HCT116 (cell line): Measurements from ENCODE around the gene NR1D2. TPM values are rescaled to one million over a fixed set of nuclear protein-coding genes. Genes with fewer than 3 reads are reported as not detected.
A peak's percentile ranks its signal among the peaks of the same experiment; 100 is the strongest.

Experiments used
- ATAC-seq: fragments of 200-7000 bp; cut with Tn5 transposase; 2 replicates; pipeline ENCODE4 v1.9.1; 2020; ENCODE audit warnings: mild to moderate bottlenecking, moderate library complexity
- BruUV-seq: library from RNA; stranded (reverse); fragments of 400-500 nt; replicated peaks from 2 replicates; lab custom pipeline; 2021; lab: Mats Ljungman, UMichigan
- CTCF ChIA-PET: fragments of 300-600 bp; sonication (Branson Sonifier 250); formaldehyde crosslinking; loops from one replicate; lab custom pipeline; 2021; ENCODE audit warnings: antibody characterized with exemption; lab: Charles Lee
- POLR2A ChIA-PET: fragments of 300-600, 350-600 bp; sonication (Branson Sonifier 250); formaldehyde crosslinking; loops from one replicate; lab custom pipeline; 2021; ENCODE audit warnings: antibody characterized with exemption; lab: Charles Lee
- RAD21 ChIA-PET, 2 experiments: fragments of 300-600 bp; sonication (Branson Sonifier 250); formaldehyde crosslinking; loops; one replicate each; lab custom pipeline; 2023; ENCODE audit warnings: low total read pairs in 2 of 2; ENCODE audit not compliant: uncharacterized antibody in 2 of 2, unreplicated experiment in 2 of 2, low non-redundant PET in 1 of 2; lab: Charles Lee
- DNase-seq: peaks from one replicate; pipeline ENCODE4 v3.0.0-alpha.2; 2010; ENCODE audit warnings: low read depth, low spot score
- H2AFZ ChIP-seq: fragments of 200-600 bp; shearing (Covaris generic), sonication (generic); 2 replicates; pipeline ENCODE4 v1.6.1; 2017; ENCODE audit warnings: low read depth, mixed run types, mixed read lengths, antibody characterized with exemption, low read length; ENCODE audit not compliant: poor library complexity, severe bottlenecking
- H3K27ac ChIP-seq: 2 replicates; pipeline ENCODE4 v1.5.1; 2012; ENCODE audit warnings: low read depth, low read length
- H3K27me3 ChIP-seq: fragments of 200-600 bp; sonication (generic); 2 replicates; pipeline ENCODE4 v1.6.1; 2016; ENCODE audit warnings: mixed run types, low read length, mixed read lengths; ENCODE audit not compliant: insufficient read depth
- H3K36me3 ChIP-seq, 2 experiments: fragments of 200-500 bp in 1 of 2; fragments of 200-600 bp in 1 of 2; sonication (Bioruptor generic) in 1 of 2; sonication (generic) in 1 of 2; 2 replicates each; pipeline versions ENCODE4 v1.5.1 to v1.6.1; 2014 to 2016; ENCODE audit warnings: low read length in 2 of 2, inconsistent platforms in 1 of 2, mixed read lengths in 1 of 2, mixed run types in 1 of 2; ENCODE audit not compliant: insufficient read depth in 2 of 2, control insufficient read depth in 1 of 2
- H3K4me1 ChIP-seq, 2 experiments: fragments of 200-600 bp in 1 of 2; sonication (generic) in 1 of 2; 2 replicates each; pipeline versions ENCODE4 v1.5.1 to v1.6.1; 2012 to 2017; ENCODE audit warnings: low read length in 2 of 2, inconsistent platforms in 1 of 2, mild to moderate bottlenecking in 1 of 2, mixed read lengths in 1 of 2, mixed run types in 1 of 2, moderate library complexity in 1 of 2; ENCODE audit not compliant: insufficient read depth in 2 of 2, control insufficient read depth in 1 of 2
- H3K4me2 ChIP-seq: fragments of 200-600 bp; sonication (generic); 2 replicates; pipeline ENCODE4 v1.6.1; 2017; ENCODE audit warnings: mixed run types, low read length, mixed read lengths
- H3K4me3 ChIP-seq, 2 experiments: fragments of 200-600 bp in 1 of 2; sonication (generic) in 1 of 2; replicated peaks in 1 of 2; 2 replicates each; pipeline ENCODE4 v1.5.1; 2011 to 2016; ENCODE audit warnings: low read length in 2 of 2, control low read depth in 1 of 2, low read depth in 1 of 2, mild to moderate bottlenecking in 1 of 2, mixed read lengths in 1 of 2, mixed run types in 1 of 2
- H3K79me2 ChIP-seq: fragments of 200-600 bp; sonication (generic); 2 replicates; pipeline ENCODE4 v1.6.1; 2017; ENCODE audit warnings: mild to moderate bottlenecking, mixed run types, low read length, moderate library complexity, mixed read lengths; ENCODE audit not compliant: insufficient read depth
- H3K9ac ChIP-seq: fragments of 200-600 bp; sonication (generic); 2 replicates; pipeline ENCODE4 v1.6.1; 2016; ENCODE audit warnings: low read length, mixed read lengths
- H3K9me2 ChIP-seq: fragments of 200-600 bp; sonication (generic), shearing (Covaris generic); 2 replicates; pipeline ENCODE4 v1.6.1; 2017; ENCODE audit warnings: mixed run types, mild to moderate bottlenecking, moderate library complexity; ENCODE audit not compliant: insufficient read depth
- H3K9me3 ChIP-seq, 2 experiments: fragments of 200-500 bp in 1 of 2; fragments of 200-600 bp in 1 of 2; sonication (Bioruptor generic) in 1 of 2; sonication (generic) in 1 of 2; 2 replicates each; pipeline ENCODE4 v1.6.1; 2014 to 2017; ENCODE audit warnings: low read length in 2 of 2, mixed read lengths in 2 of 2, inconsistent platforms in 1 of 2, low read depth in 1 of 2, mild to moderate bottlenecking in 1 of 2, mixed run types in 1 of 2, moderate library complexity in 1 of 2; ENCODE audit not compliant: control insufficient read depth in 1 of 2, insufficient read depth in 1 of 2
- H4K20me1 ChIP-seq: fragments of 200-600 bp; sonication (generic), shearing (Covaris generic); 2 replicates; pipeline ENCODE4 v1.6.1; 2017; ENCODE audit warnings: mixed run types, mild to moderate bottlenecking, moderate library complexity; ENCODE audit not compliant: insufficient read depth
- CEBPB ChIP-seq: IDR thresholded peaks from 2 replicates; pipeline ENCODE4 v1.6.1; 2012; ENCODE audit warnings: low read depth
- CTCF ChIP-seq, 3 experiments: fragments of 200-600 bp in 1 of 3; sonication (generic) in 1 of 3; IDR thresholded peaks in 2 of 3; conservative IDR thresholded peaks in 1 of 3; 2 replicates each; pipeline ENCODE4 v1.5.1; 2012 to 2017; ENCODE audit warnings: low read depth in 2 of 3, low read length in 2 of 3, antibody characterized with exemption in 1 of 3, borderline replicate concordance in 1 of 3, control low read depth in 1 of 3, mild to moderate bottlenecking in 1 of 3, mixed read lengths in 1 of 3, mixed run types in 1 of 3, moderate library complexity in 1 of 3; ENCODE audit not compliant: insufficient read depth in 1 of 3
- EGR1 ChIP-seq: IDR thresholded peaks from 2 replicates; pipeline ENCODE4 v1.6.1; 2012; ENCODE audit warnings: low read depth
- ELF1 ChIP-seq: IDR thresholded peaks from 2 replicates; pipeline ENCODE4 v1.6.1; 2012; ENCODE audit warnings: low read depth, borderline replicate concordance
- EZH2 ChIP-seq: fragments of 200-600 bp; sonication (generic); IDR thresholded peaks from 2 replicates; pipeline ENCODE4 v1.6.1; 2017; ENCODE audit warnings: antibody characterized with exemption, mixed run types
- FOSL1 ChIP-seq: IDR thresholded peaks from 2 replicates; pipeline ENCODE4 v1.6.1; 2012; ENCODE audit warnings: low read depth
- POLR2A ChIP-seq: IDR thresholded peaks from 2 replicates; pipeline ENCODE4 v1.7.0; 2011; ENCODE audit warnings: borderline replicate concordance; ENCODE audit not compliant: insufficient read depth, insufficient read length; ENCODE audit errors: extremely low read depth
- POLR2AphosphoS5 ChIP-seq: IDR thresholded peaks from 2 replicates; pipeline ENCODE4 v1.6.1; 2011; ENCODE audit warnings: mild to moderate bottlenecking, low read depth, low read length, moderate library complexity
- RAD21 ChIP-seq: IDR thresholded peaks from 2 replicates; pipeline ENCODE4 v1.6.1; 2012; ENCODE audit warnings: low read depth, mild to moderate bottlenecking
- TCF7L2 ChIP-seq: IDR thresholded peaks from 2 replicates; pipeline ENCODE4 v1.7.0; 2011; ENCODE audit warnings: borderline replicate concordance, inconsistent platforms; ENCODE audit not compliant: insufficient read depth, insufficient read length; ENCODE audit errors: extremely low read depth
- ZFX ChIP-seq: fragments of 450-650 bp; IDR thresholded peaks from 2 replicates; pipeline ENCODE4 v1.6.1; 2017
- ZNF274 ChIP-seq: fragments of 200-500 bp; sonication (Bioruptor generic); IDR thresholded peaks from 2 replicates; pipeline ENCODE4 v1.6.1; 2014; ENCODE audit warnings: mild to moderate bottlenecking, low read depth, low read length, inconsistent platforms
- intact Hi-C: fragments of 100-400 bp; cut with micrococcal nuclease; formaldehyde crosslinking; loops from 2 replicates; pipeline ENCODE4 v1.10.0; 2022
- total RNA-seq: library from RNA; stranded (reverse); gene quantifications from one replicate; pipeline ENCODE4 v1.2.1, GENCODE V29; 2021; ENCODE audit not compliant: unreplicated experiment
- TF ChIP-seq, protein P1 (sequence below): IDR thresholded peaks from 2 replicates; pipeline ENCODE4 v1.6.1; 2011; ENCODE audit warnings: mild to moderate bottlenecking, low read length, moderate library complexity; ENCODE audit not compliant: insufficient replicate concordance; ENCODE audit errors: extremely low read depth

NR1D2 gene
- total RNA-seq, 1 experiment from 2014 or later = 60.9 TPM

GRCh38 chr3:23945663-23945912 lies 502 bp downstream of the NR1D2 start:
- Histone ChIP-seq H3K4me3 (peak overlapping the region; percentile 47 to 57; a peak in 3 of 4 replicates), H3K4me1 (peaks cover 46 to 54% of the 10 kb centered on the region in 2 experiments), H3K9ac (peak overlapping the region; percentile 92), H4K20me1 (peaks cover 3% of the 10 kb centered on the region; the same call in 1 of the 2 replicates), H3K9me2 (no peaks in the 10 kb centered on the region), H2AFZ (no peak overlapping the region), H3K27me3 (no peaks in the 10 kb centered on the region), H3K36me3 (no peaks in the 10 kb centered on the region), H3K79me2 (peaks cover 45% of the 10 kb centered on the region), H3K9me3 (no peaks in the 10 kb centered on the region), H3K27ac (peak overlapping the region; percentile 89), H3K4me2 (peak overlapping the region; percentile 75; the same call in 1 of the 2 replicates)
- TF ChIP-seq EZH2 = no peak
- no peak for TF ChIP-seq RAD21
- no peak for TF ChIP-seq CTCF (IDR thresholded peaks at IDR 0.05 in 2 of 3, conservative IDR thresholded peaks at IDR 0.05 in 1 of 3; ENCODE audit: borderline replicate concordance in 1 of 3, insufficient read depth in 1 of 3, low read depth in 2 of 3, low read length in 2 of 3)
- TF ChIP-seq FOSL1 = no peak
- TF ChIP-seq TCF7L2 = no peak
- no peak for TF ChIP-seq POLR2AphosphoS5
- TF ChIP-seq CEBPB = no peak
- peak; percentile 16; the same call in 1 of the 2 replicates for TF ChIP-seq ZFX
- TF ChIP-seq, protein P1, sequence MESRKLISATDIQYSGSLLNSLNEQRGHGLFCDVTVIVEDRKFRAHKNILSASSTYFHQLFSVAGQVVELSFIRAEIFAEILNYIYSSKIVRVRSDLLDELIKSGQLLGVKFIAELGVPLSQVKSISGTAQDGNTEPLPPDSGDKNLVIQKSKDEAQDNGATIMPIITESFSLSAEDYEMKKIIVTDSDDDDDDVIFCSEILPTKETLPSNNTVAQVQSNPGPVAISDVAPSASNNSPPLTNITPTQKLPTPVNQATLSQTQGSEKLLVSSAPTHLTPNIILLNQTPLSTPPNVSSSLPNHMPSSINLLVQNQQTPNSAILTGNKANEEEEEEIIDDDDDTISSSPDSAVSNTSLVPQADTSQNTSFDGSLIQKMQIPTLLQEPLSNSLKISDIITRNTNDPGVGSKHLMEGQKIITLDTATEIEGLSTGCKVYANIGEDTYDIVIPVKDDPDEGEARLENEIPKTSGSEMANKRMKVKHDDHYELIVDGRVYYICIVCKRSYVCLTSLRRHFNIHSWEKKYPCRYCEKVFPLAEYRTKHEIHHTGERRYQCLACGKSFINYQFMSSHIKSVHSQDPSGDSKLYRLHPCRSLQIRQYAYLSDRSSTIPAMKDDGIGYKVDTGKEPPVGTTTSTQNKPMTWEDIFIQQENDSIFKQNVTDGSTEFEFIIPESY = peak; percentile 9
- TF ChIP-seq POLR2A = no peak
- TF ChIP-seq ZNF274 = no peak
- no peak for TF ChIP-seq ELF1
- no peak for TF ChIP-seq EGR1
- ChIA-PET CTCF (no interaction called here), RAD21 (no interaction called here), POLR2A (interaction anchor here (1.1 to 1.6 kb wide), 2 partner anchors 10 to 28 kb away, joined by 4 to 20 read pairs; partner anchors contain the start of genes NKIRAS1 and RPL15)
- intact Hi-C loops = loop anchor here (2.0 kb wide), 1 partner anchor 17 kb away; no protein-coding TSS in a partner anchor
- DNase-seq (no peak), ATAC-seq (no peak)
- no TSS peak for BruUV-seq
